MM.1S (cell line): ENCODE results near the gene ZNF593.

Source experiments
- DNase-seq: peaks from one replicate; pipeline ENCODE4 v3.0.0-alpha.2; 2015
- H2AFZ ChIP-seq: fragments of 300-600 bp; sonication (generic); 2 replicates; pipeline ENCODE4 v1.6.0; 2016; ENCODE audit warnings: antibody characterized with exemption, low read length
- H3F3A ChIP-seq: fragments of 300-600 bp; sonication (generic); 2 replicates; pipeline ENCODE4 v1.6.1; 2016; ENCODE audit warnings: mild to moderate bottlenecking, antibody characterized with exemption, low read length, moderate library complexity, mixed read lengths; ENCODE audit not compliant: insufficient read depth
- H3K27ac ChIP-seq: fragments of 300-600 bp; sonication (generic); 2 replicates; pipeline ENCODE4 v1.5.1; 2016; ENCODE audit warnings: mild to moderate bottlenecking, low read length
- H3K27me3 ChIP-seq: fragments of 300-600 bp; sonication (generic); replicated peaks from 2 replicates; pipeline ENCODE4 v1.6.0; 2016; ENCODE audit warnings: low read length; ENCODE audit not compliant: insufficient read depth
- H3K36me3 ChIP-seq: fragments of 300-600 bp; sonication (generic); replicated peaks from 2 replicates; pipeline ENCODE4 v1.6.1; 2016; ENCODE audit warnings: mild to moderate bottlenecking, low read length, mixed read lengths; ENCODE audit not compliant: insufficient read depth
- H3K4me1 ChIP-seq: fragments of 300-600 bp; sonication (generic); 2 replicates; pipeline ENCODE4 v1.6.1; 2016; ENCODE audit warnings: low read length, mixed read lengths
- H3K4me2 ChIP-seq: fragments of 300-600 bp; sonication (generic); 2 replicates; pipeline ENCODE4 v1.6.0; 2016; ENCODE audit warnings: low read depth, low read length
- H3K4me3 ChIP-seq: fragments of 300-600 bp; sonication (generic); 2 replicates; pipeline ENCODE4 v1.5.1; 2016; ENCODE audit warnings: low read length, mixed read lengths
- H3K79me2 ChIP-seq: fragments of 300-600 bp; sonication (generic); 2 replicates; pipeline ENCODE4 v1.6.1; 2016; ENCODE audit warnings: mixed run types, low read length, mixed read lengths
- H3K9ac ChIP-seq: fragments of 300-600 bp; sonication (generic); 2 replicates; pipeline ENCODE4 v1.6.1; 2016; ENCODE audit warnings: low read length, mixed read lengths
- H3K9me2 ChIP-seq: fragments of 300-600 bp; sonication (generic); replicated peaks from 2 replicates; pipeline ENCODE4 v1.6.1; 2016; ENCODE audit warnings: mild to moderate bottlenecking, low read length, mixed read lengths; ENCODE audit not compliant: insufficient read depth
- H3K9me3 ChIP-seq: fragments of 300-600 bp; sonication (generic); replicated peaks from 2 replicates; pipeline ENCODE4 v1.6.1; 2016; ENCODE audit warnings: mild to moderate bottlenecking, low read length, mixed read lengths; ENCODE audit not compliant: insufficient read depth
- H4K20me1 ChIP-seq: fragments of 300-600 bp; sonication (generic); 2 replicates; pipeline ENCODE4 v1.6.1; 2016; ENCODE audit warnings: mild to moderate bottlenecking, low read length, moderate library complexity, mixed read lengths; ENCODE audit not compliant: insufficient read depth
- CTCF ChIP-seq: fragments of 300-600 bp; sonication (generic); IDR thresholded peaks from 2 replicates; pipeline ENCODE4 v1.5.1; 2016; ENCODE audit warnings: antibody characterized with exemption, low read length, mixed read lengths
- EZH2 ChIP-seq: fragments of 300-600 bp; sonication (generic); optimal IDR thresholded peaks from 2 replicates; pipeline ENCODE3; 2017; ENCODE audit warnings: low read depth, mild to moderate bottlenecking, antibody characterized with exemption, low read length, mixed read lengths
- EZH2phosphoT487 ChIP-seq: fragments of 300-600 bp; sonication (generic); IDR thresholded peaks from 2 replicates; pipeline ENCODE4 v1.6.1; 2018; ENCODE audit warnings: antibody characterized with exemption, low read length

The ZNF593 gene

GRCh38 chr1:26158271-26158907 is 11.3 kb upstream of the ZNF593 start:
- Histone ChIP-seq H3F3A (no peaks in the 10 kb centered on the region), H4K20me1 (no peaks in the 10 kb centered on the region), H3K27me3 (peaks cover 22% of the 10 kb centered on the region), H3K9ac (no peak overlapping the region), H3K4me1 (peaks cover 5% of the 10 kb centered on the region; the same call in 1 of the 2 replicates), H3K36me3 (no peaks in the 10 kb centered on the region), H3K4me3 (no peak overlapping the region), H3K4me2 (no peak overlapping the region), H3K27ac (no peak overlapping the region), H3K9me3 (no peaks in the 10 kb centered on the region), H3K9me2 (no peaks in the 10 kb centered on the region), H2AFZ (no peak overlapping the region), H3K79me2 (no peaks in the 10 kb centered on the region)
- TF ChIP-seq EZH2phosphoT487 (no peak), CTCF (no peak), EZH2 (no peak)
- DNase-seq = no peak

DNA sequence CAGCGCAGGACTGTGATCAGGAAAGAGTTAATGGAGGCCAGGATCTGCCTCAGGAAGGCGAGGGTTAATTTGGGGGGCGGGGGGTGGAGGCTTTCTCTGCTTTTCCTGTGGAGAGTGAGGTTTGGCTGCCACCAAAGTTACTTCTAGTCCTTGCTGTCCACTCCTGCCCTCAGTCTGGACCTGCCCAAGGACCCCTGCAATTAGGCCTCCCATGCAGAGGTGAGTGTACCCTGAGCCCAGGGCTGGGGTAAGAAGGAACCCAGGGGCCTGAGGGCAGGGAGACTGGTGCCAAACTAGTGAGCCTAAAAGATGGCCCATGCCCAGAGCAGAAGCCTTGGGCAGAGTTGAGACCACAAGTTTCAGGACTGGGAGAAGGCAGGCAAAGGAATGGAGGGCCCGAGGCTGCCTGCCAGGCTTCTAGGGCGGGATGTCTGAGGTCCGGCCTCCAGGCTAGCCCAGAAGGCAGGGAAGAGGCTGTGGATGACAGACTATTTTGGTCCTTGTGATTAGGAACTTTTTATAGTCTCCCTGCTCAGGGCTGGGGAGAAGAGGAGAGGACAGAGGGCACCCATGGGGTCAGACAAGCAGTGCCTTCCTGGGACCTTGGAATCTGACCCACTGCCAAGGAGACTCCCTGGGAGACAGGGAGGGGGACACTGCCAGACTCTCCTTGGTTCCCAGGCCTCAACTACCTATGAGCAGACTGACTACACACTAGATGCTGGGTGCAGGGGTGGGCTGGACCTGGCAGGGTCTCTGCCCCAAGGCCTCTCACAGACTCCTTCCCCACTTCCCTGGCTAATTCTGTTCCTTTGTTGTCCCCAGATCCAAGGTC is 10.6 kb upstream of the ZNF593 start, which contains the start of gene FAM110D:
FAM110D (plus strand) TSS at position 172 of the 835 bp plus-strand sequence. CDS start 2,213 bp downstream, outside the sequence.
- no peaks in the 10 kb centered on the region for H3K9me2 ChIP-seq
- H3K9me3 ChIP-seq = no peaks in the 10 kb centered on the region
- no peak within 1 kb of the TSS for H3K27ac ChIP-seq
- no peak within 1 kb of the TSS for H2AFZ ChIP-seq
- no peaks in the 10 kb centered on the region for H4K20me1 ChIP-seq
- no peaks in the 10 kb centered on the region for H3K79me2 ChIP-seq
- H3K36me3 ChIP-seq = no peaks in the 10 kb centered on the region
- H3F3A ChIP-seq = no peaks in the 10 kb centered on the region
- H3K4me3 ChIP-seq = no peak within 1 kb of the TSS
- no peak within 1 kb of the TSS for H3K9ac ChIP-seq
- no peak for TF ChIP-seq EZH2
- no peak for TF ChIP-seq EZH2phosphoT487
- no peak for TF ChIP-seq CTCF
- H3K27me3 ChIP-seq = peaks cover 27% of the 10 kb centered on the region
- peaks cover 5% of the 10 kb centered on the region; the same call in 1 of the 2 replicates for H3K4me1 ChIP-seq
- DNase-seq = no peak
- H3K4me2 ChIP-seq = no peak within 1 kb of the TSS

DNA sequence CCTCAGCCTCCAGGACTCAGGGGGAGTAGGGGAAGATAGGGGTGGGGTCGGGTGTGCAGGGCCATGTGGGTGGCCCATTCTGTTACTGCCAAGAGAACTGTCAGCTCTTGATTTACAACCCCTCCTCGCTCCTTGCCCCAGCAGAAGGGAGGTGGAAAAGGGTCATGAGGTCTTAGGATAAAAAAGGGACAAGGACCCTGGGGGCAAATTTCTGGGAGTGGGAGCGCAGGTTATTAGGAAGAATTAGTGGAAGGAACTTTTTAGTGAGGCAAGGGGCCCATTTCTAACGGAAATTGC is 10.0 kb upstream of the ZNF593 start:
- Histone ChIP-seq H3K27me3 (peaks cover 27% of the 10 kb centered on the region), H3K4me1 (peaks cover 5% of the 10 kb centered on the region; the same call in 1 of the 2 replicates), H4K20me1 (no peaks in the 10 kb centered on the region), H3K4me2 (no peak overlapping the region), H3K79me2 (no peaks in the 10 kb centered on the region), H3K27ac (no peak overlapping the region), H3K36me3 (no peaks in the 10 kb centered on the region), H3F3A (no peaks in the 10 kb centered on the region), H2AFZ (no peak overlapping the region), H3K9me2 (no peaks in the 10 kb centered on the region), H3K9me3 (no peaks in the 10 kb centered on the region), H3K9ac (no peak overlapping the region), H3K4me3 (no peak overlapping the region)
- TF ChIP-seq EZH2phosphoT487 = no peak
- no peak for TF ChIP-seq CTCF
- no peak for TF ChIP-seq EZH2
- no peak for DNase-seq
